B cell (primary cell): ENCODE measurements around the gene APLP2.

ENCODE experiments used
- CTCF ChIP-seq: fragments of 200-600 bp; IDR thresholded peaks from one replicate; pipeline ENCODE4 v1.8.0; 2022; ENCODE audit warnings: antibody characterized with exemption, mild to moderate bottlenecking
- EZH2 ChIP-seq: IDR thresholded peaks from 2 replicates; pipeline ENCODE4 v1.6.1; 2012; ENCODE audit warnings: borderline replicate concordance, low read depth, mild to moderate bottlenecking, moderate library complexity, low read length; ENCODE audit not compliant: insufficient read depth, poor library complexity, severe bottlenecking

GRCh38 chr11:130192845-130193267 lies 123.2 kb downstream of the APLP2 start:
- no peak for TF ChIP-seq CTCF
- TF ChIP-seq EZH2, result no peak
